ENCODE data around the gene MRPS22.

GRCh38 chr3:139358841-139359562 is 15.2 kb downstream of the MRPS22 start:
- TF ChIP-seq CTCF (IDR thresholded peaks at IDR 0.05) (no peak), POLR2A (IDR thresholded peaks at IDR 0.05) (no peak)
